K562 (cell line): ENCODE data around the gene SLAMF6. TPM values are rescaled to one million over a fixed set of nuclear protein-coding genes. Genes with fewer than 3 reads are reported as not detected.

ENCODE experiments used
- ATAC-seq: fragments of 200-7000 bp; cut with Tn5 transposase; 3 replicates; pipeline ENCODE4 v1.9.1; 2020; ENCODE audit warnings: moderate library complexity
- BruUV-seq: library from RNA; stranded (reverse); fragments of 400-500 nt; replicated peaks from 2 replicates; lab custom pipeline; 2021; lab: Mats Ljungman, UMichigan
- CTCF ChIA-PET: fragments of 300-600 bp; formaldehyde crosslinking; extraction: SDS; loops from one replicate; lab custom pipeline; 2021; ENCODE audit warnings: low intra/inter-chr PET ratio; lab: Yijun Ruan, JAX
- POLR2A ChIA-PET: fragments of 300-600, 350-650 bp; sonication (Branson Sonifier 250); formaldehyde crosslinking; extraction: SDS; loops from one replicate; lab custom pipeline; 2021; ENCODE audit warnings: antibody characterized with exemption, inconsistent platforms; lab: Yijun Ruan, JAX
- DNase-seq, 4 experiments: peaks; one replicate each; pipeline versions ENCODE4 v3.0.0 to v3.0.0-alpha.2; 2011 to 2018; ENCODE audit warnings: low spot score in 3 of 4, mixed read lengths in 3 of 4; ENCODE audit errors: extremely low read depth in 1 of 4
- FAIRE-seq: peaks from 2 replicates; lab custom pipeline; 2011; peaks lifted over from hg19 to GRCh38; lab: Jason Lieb, UNC
- H2AFZ ChIP-seq: 2 replicates; pipeline ENCODE4 v1.6.0; 2011; ENCODE audit warnings: low read depth, low read length, control low read depth, inconsistent platforms
- H3K27ac ChIP-seq: fragments of 200-600 bp; 3 replicates; pipeline ENCODE4 v1.8.0; 2011; ENCODE audit warnings: low read depth, mild to moderate bottlenecking, control low read depth, inconsistent platforms, low read length, moderate library complexity, mixed read lengths; ENCODE audit errors: extremely low read depth
- H3K27me3 ChIP-seq, 2 experiments: fragments of 300-600 bp in 1 of 2; 2 replicates in 1 of 2; 3 replicates in 1 of 2; pipeline versions ENCODE4 v1.6.0 to v1.8.0; 2011; ENCODE audit warnings: inconsistent platforms in 2 of 2, low read length in 2 of 2, mild to moderate bottlenecking in 1 of 2, mixed read lengths in 1 of 2, moderate library complexity in 1 of 2; ENCODE audit not compliant: control insufficient read depth in 2 of 2, insufficient read depth in 2 of 2
- H3K36me3 ChIP-seq: fragments of 300-600 bp; 3 replicates; pipeline ENCODE4 v1.8.0; 2011; ENCODE audit warnings: mild to moderate bottlenecking, low read length, inconsistent platforms; ENCODE audit not compliant: control insufficient read depth, insufficient read depth
- H3K4me1 ChIP-seq, 2 experiments: fragments of 200-600 bp in 1 of 2; replicated peaks in 1 of 2; 2 replicates in 1 of 2; 3 replicates in 1 of 2; pipeline versions ENCODE4 v1.5.1 to v1.8.0; 2011; ENCODE audit warnings: inconsistent platforms in 2 of 2, low read length in 2 of 2, mild to moderate bottlenecking in 1 of 2, mixed read lengths in 1 of 2, moderate library complexity in 1 of 2; ENCODE audit not compliant: control insufficient read depth in 2 of 2, insufficient read depth in 2 of 2
- H3K4me2 ChIP-seq: 2 replicates; pipeline ENCODE4 v1.6.1; 2011; ENCODE audit warnings: low read length, control low read depth, inconsistent platforms, mixed read lengths; ENCODE audit not compliant: insufficient read depth
- H3K4me3 ChIP-seq: fragments of 200-600 bp; sonication (generic), shearing (Covaris generic); 2 replicates; pipeline ENCODE4 v1.5.1; 2016; ENCODE audit warnings: control low read depth, inconsistent platforms
- H3K79me2 ChIP-seq: fragments of 200-600 bp; 3 replicates; pipeline ENCODE4 v1.8.0; 2011; ENCODE audit warnings: low read length, inconsistent platforms; ENCODE audit not compliant: control insufficient read depth, insufficient read depth
- H3K9ac ChIP-seq, 2 experiments: 2 replicates each; pipeline versions ENCODE4 v1.6.0 to v1.6.1; 2011; ENCODE audit warnings: low read depth in 2 of 2, low read length in 2 of 2, control low read depth in 1 of 2, inconsistent platforms in 1 of 2, mild to moderate bottlenecking in 1 of 2, mixed read lengths in 1 of 2; ENCODE audit not compliant: insufficient read depth in 1 of 2
- H3K9me1 ChIP-seq: one replicate; pipeline ENCODE4 v1.6.0; 2011; ENCODE audit warnings: inconsistent platforms, mild to moderate bottlenecking, low read length, moderate library complexity; ENCODE audit not compliant: control insufficient read depth, insufficient read depth
- H3K9me3 ChIP-seq: replicated peaks from 2 replicates; pipeline ENCODE4 v1.5.1; 2011; ENCODE audit warnings: low read depth, low read length, inconsistent platforms; ENCODE audit not compliant: control insufficient read depth, insufficient read depth
- H4K20me1 ChIP-seq: replicated peaks from 2 replicates; pipeline ENCODE4 v1.6.1; 2011; ENCODE audit warnings: low read length, inconsistent platforms, mixed read lengths; ENCODE audit not compliant: control insufficient read depth, insufficient read depth
- ARID1B ChIP-seq: fragments of 450-650 bp; IDR thresholded peaks from 2 replicates; pipeline ENCODE4 v1.6.1; 2016; ENCODE audit warnings: antibody characterized with exemption, mild to moderate bottlenecking, inconsistent platforms
- CBFA2T2 ChIP-seq: fragments of 450-650 bp; conservative IDR thresholded peaks from 2 replicates; pipeline ENCODE4 v1.6.1; 2017; ENCODE audit warnings: mild to moderate bottlenecking
- EWSR1 ChIP-seq: fragments of 450-650 bp; IDR thresholded peaks from 2 replicates; pipeline ENCODE4 v1.6.1; 2018; ENCODE audit warnings: borderline replicate concordance, mild to moderate bottlenecking, low read depth, moderate library complexity; ENCODE audit not compliant: partially characterized antibody
- HIVEP1 ChIP-seq: fragments of 250-450 bp; sonication (Bioruptor Pico); IDR thresholded peaks from 2 replicates; pipeline ENCODE4 v1.4.0; 2020; ENCODE audit warnings: mild to moderate bottlenecking
- LARP7 ChIP-seq: fragments of 450-650 bp; IDR thresholded peaks from 2 replicates; pipeline ENCODE4 v1.6.1; 2016
- MAZ ChIP-seq, 2 experiments: fragments of 450-650 bp in 1 of 2; sonication (generic) in 1 of 2; formaldehyde crosslinking; IDR thresholded peaks in 1 of 2; conservative IDR thresholded peaks in 1 of 2; 2 replicates each; pipeline versions ENCODE4 v1.4.0 to v1.5.0; 2020; ENCODE audit warnings: mild to moderate bottlenecking in 1 of 2, missing genetic modification reagents in 1 of 2
- RCOR1 ChIP-seq, 2 experiments: IDR thresholded peaks; 2 replicates each; pipeline ENCODE4 v1.6.1; 2012; ENCODE audit warnings: low read depth in 2 of 2, low read length in 2 of 2, borderline replicate concordance in 1 of 2, improper control_type of control experiment in 1 of 2
- RUNX1 ChIP-seq: sonication (generic); IDR thresholded peaks from 2 replicates; pipeline ENCODE4 v1.6.1; 2016; ENCODE audit warnings: antibody characterized with exemption, low read depth
- SPI1 ChIP-seq: IDR thresholded peaks from 2 replicates; pipeline ENCODE4 v1.6.1; 2011; ENCODE audit warnings: low read depth, low read length, control low read depth, borderline replicate concordance
- ZNF311 ChIP-seq: fragments of 250-450 bp; sonication (Bioruptor Pico); IDR thresholded peaks from 2 replicates; pipeline ENCODE4 v1.4.0; 2020; ENCODE audit warnings: mild to moderate bottlenecking, moderate library complexity
- WGBS: fragments of 100-300 bp; shearing (Covaris generic); methylation state at CpG from one replicate; pipeline ENCODE4 v1.1.6; 2016; ENCODE audit warnings: low coverage, mixed read lengths; ENCODE audit not compliant: insufficient coverage; ENCODE audit errors: missing lambda C conversion rate; 5-methylcytosine and 5-hydroxymethylcytosine counted together
- in situ Hi-C: fragments of 300-500 bp; cut with MboI; formaldehyde crosslinking; loops from 4 replicates; pipeline ENCODE4 v1.15.0; 2018; ENCODE audit warnings: inconsistent platforms, mixed read lengths
- intact Hi-C: fragments of 100-400 bp; cut with micrococcal nuclease; formaldehyde crosslinking; loops from 2 replicates; pipeline ENCODE4 v1.14.2; 2022
- polyA plus RNA-seq, 8 experiments: library from polyadenylated mRNA; depleted of rRNA in 4 of 8; stranded (reverse) in 5 of 8; unstranded in 3 of 8; fragments of >200 nt; fragmentation: Nextera tagmentation in 2 of 8; fragmentation: Illumina TruSeq in 1 of 8; extraction: Ambion mirVana in 2 of 8; extraction: Trizol in 1 of 8; gene quantifications; 2 replicates each; pipeline versions ENCODE4 v1.2.1 to v1.2.3, GENCODE V29; 2011 to 2014; ENCODE audit warnings: inconsistent platforms in 1 of 8, missing spikeins in 1 of 8
- total RNA-seq, 7 experiments: library from RNA; depleted of rRNA in 6 of 7; stranded (reverse); fragments of >200 nt in 6 of 7; fragmentation: Illumina TruSeq in 2 of 7; extraction: Trizol in 2 of 7; gene quantifications; 2 replicates each; pipeline versions ENCODE4 v1.2.1 to v1.2.3, GENCODE V29; 2011 to 2021; ENCODE audit warnings: low replicate concordance in 1 of 7
- TF ChIP-seq, protein P1 (sequence below): fragments of 450-650 bp; IDR thresholded peaks from 2 replicates; pipeline ENCODE4 v1.6.1; 2016
- TF ChIP-seq, protein P2 (sequence below): fragments of 450-650 bp; formaldehyde crosslinking; IDR thresholded peaks from 2 replicates; pipeline ENCODE4 v1.4.0; 2022; ENCODE audit warnings: missing genetic modification characterization
- TF ChIP-seq, protein P3 (sequence below): fragments of 450-650 bp; formaldehyde crosslinking; IDR thresholded peaks from 2 replicates; pipeline ENCODE4 v1.4.0; 2022; ENCODE audit warnings: missing genetic modification characterization

SLAMF6 gene
- total and polyA plus RNA-seq, 9 of the 15 experiments (the other 6 are each of a cell fraction or from before 2014, with no cell fraction given), result 0.56 to 4.8 (median 1.1) TPM

DNA sequence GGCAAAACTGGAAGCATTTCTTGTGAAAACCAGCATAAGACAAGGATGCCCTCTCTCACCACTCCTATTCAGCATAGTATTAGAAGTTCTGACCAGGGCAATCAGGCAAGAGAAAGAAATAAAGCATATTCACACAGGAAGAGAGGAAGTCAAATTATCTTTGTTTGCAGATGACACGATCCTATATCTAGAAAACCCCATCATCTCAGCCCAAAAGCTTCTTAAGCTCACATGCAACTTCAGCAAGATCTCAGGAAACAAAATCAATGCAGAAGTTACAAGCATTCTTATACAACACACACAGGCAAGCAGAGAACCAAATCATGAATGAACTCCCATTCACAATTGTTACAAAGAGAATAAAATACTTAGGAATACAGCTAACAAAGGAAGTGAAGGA lies 7.1 kb downstream of the SLAMF6 start (continued):
- TF ChIP-seq RCOR1 (IDR thresholded peaks at IDR 0.05; ENCODE audit: borderline replicate concordance in 1 of 2, low read depth in 2 of 2, low read length in 2 of 2) (0 out of 4 replicates have a peak, but pooled peaks of 1 of the 2 experiments have one; percentile 33), SPI1 (peak; percentile 55; the same call in 1 of the 2 replicates), ARID1B (peak; percentile 84)

DNA sequence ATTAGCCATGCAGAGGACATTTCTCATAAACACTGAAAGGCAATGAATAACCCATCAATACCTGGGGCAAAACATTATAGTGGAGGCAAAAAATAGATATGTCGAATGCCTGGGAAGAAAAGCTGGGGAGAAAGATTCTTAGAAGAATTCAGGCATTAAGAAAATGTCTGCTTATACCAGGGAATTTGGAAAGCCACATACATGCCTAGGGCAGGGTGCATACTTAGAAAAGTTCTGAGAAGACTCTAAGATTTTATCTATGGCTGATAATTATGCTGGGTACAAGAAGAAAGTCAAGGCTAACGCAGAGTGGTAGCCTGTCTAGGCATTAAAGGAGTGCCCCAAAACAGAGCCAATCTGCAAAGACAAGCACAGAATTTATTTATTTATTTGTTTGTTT lies 18.4 kb downstream of the SLAMF6 start:
- intact Hi-C loops (no loop called here), in situ Hi-C loops (no loop called here)
- Histone ChIP-seq H3K9me1 (no peaks in the 10 kb centered on the region), H3K4me1 (no peaks in the 10 kb centered on the region), H4K20me1 (no peaks in the 10 kb centered on the region), H3K27me3 (no peaks in the 10 kb centered on the region), H3K79me2 (no peaks in the 10 kb centered on the region), H3K9me3 (0 out of 2 replicates have a peak, but pooled peaks cover 2% of the 10 kb centered on the region), H3K36me3 (no peaks in the 10 kb centered on the region), H3K4me2 (no peak overlapping the region), H3K27ac (no peak overlapping the region), H3K4me3 (no peak overlapping the region), H2AFZ (no peak overlapping the region), H3K9ac (no peak overlapping the region)
- POLR2A ChIA-PET, result no interaction called here
- CTCF ChIA-PET, result no interaction called here
- ATAC-seq (no peak), DNase-seq (no peak), FAIRE-seq (no peak)
- TF ChIP-seq, protein P1, sequence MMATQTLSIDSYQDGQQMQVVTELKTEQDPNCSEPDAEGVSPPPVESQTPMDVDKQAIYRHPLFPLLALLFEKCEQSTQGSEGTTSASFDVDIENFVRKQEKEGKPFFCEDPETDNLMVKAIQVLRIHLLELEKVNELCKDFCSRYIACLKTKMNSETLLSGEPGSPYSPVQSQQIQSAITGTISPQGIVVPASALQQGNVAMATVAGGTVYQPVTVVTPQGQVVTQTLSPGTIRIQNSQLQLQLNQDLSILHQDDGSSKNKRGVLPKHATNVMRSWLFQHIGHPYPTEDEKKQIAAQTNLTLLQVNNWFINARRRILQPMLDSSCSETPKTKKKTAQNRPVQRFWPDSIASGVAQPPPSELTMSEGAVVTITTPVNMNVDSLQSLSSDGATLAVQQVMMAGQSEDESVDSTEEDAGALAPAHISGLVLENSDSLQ, result no peak
- TF ChIP-seq CBFA2T2, result no peak
- TF ChIP-seq RUNX1, result no peak
- TF ChIP-seq, protein P2, sequence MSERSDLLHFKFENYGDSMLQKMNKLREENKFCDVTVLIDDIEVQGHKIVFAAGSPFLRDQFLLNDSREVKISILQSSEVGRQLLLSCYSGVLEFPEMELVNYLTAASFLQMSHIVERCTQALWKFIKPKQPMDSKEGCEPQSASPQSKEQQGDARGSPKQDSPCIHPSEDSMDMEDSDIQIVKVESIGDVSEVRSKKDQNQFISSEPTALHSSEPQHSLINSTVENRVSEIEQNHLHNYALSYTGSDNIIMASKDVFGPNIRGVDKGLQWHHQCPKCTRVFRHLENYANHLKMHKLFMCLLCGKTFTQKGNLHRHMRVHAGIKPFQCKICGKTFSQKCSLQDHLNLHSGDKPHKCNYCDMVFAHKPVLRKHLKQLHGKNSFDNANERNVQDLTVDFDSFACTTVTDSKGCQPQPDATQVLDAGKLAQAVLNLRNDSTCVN (CRISPR knock-in tag), result no peak
- TF ChIP-seq MAZ (CRISPR knock-in tag; conservative IDR thresholded peaks at IDR 0.05 in 1 of 2, IDR thresholded peaks at IDR 0.05 in 1 of 2), result no peak
- no peak for TF ChIP-seq ZNF311 (CRISPR knock-in tag)
- TF ChIP-seq, protein P3, sequence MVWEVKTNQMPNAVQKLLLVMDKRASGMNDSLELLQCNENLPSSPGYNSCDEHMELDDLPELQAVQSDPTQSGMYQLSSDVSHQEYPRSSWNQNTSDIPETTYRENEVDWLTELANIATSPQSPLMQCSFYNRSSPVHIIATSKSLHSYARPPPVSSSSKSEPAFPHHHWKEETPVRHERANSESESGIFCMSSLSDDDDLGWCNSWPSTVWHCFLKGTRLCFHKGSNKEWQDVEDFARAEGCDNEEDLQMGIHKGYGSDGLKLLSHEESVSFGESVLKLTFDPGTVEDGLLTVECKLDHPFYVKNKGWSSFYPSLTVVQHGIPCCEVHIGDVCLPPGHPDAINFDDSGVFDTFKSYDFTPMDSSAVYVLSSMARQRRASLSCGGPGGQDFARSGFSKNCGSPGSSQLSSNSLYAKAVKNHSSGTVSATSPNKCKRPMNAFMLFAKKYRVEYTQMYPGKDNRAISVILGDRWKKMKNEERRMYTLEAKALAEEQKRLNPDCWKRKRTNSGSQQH, result no peak
- TF ChIP-seq HIVEP1 (CRISPR knock-in tag), result no peak
- TF ChIP-seq EWSR1, result no peak
- no peak for TF ChIP-seq LARP7
- 18% methylated on average over 2 of the region's 2 CpGs for WGBS
- no TSS peak for BruUV-seq
